Naive thymus-derived CD4-positive, alpha-beta T cell (primary cell): ENCODE measurements around the gene PACC1. TPM values are rescaled to one million over a fixed set of nuclear protein-coding genes. Genes with fewer than 3 reads are reported as not detected.

Experiments
- ATAC-seq: fragments of 150-1000 bp; cut with Tn5 transposase; 2 replicates; pipeline ENCODE4 v1.10.0; 2021; ENCODE audit warnings: mild to moderate bottlenecking, moderate library complexity
- CTCF ChIA-PET: fragments of 350-600 bp; sonication (Branson Sonifier 250); formaldehyde crosslinking; loops from one replicate; lab custom pipeline; 2021; ENCODE audit warnings: antibody characterized with exemption; lab: Charles Lee
- POLR2A ChIA-PET: fragments of 350-600 bp; sonication (Branson Sonifier 250); formaldehyde crosslinking; loops from one replicate; lab custom pipeline; 2021; ENCODE audit warnings: antibody characterized with exemption, inconsistent platforms; lab: Charles Lee
- DNase-seq, 9 donors: peaks; one replicate each; pipeline versions ENCODE4 v3.0.0 to v3.0.0-alpha.2; 2020 to 2022; ENCODE audit warnings: mixed read lengths in 1 of 9
- H3K27ac ChIP-seq: one replicate; pipeline ENCODE4 v1.7.0; 2013; ENCODE audit warnings: mild to moderate bottlenecking, low read depth, low read length, moderate library complexity
- H3K27me3 ChIP-seq, 2 donors: one replicate each; pipeline ENCODE4 v1.7.0; 2013; ENCODE audit warnings: low read length in 2 of 2, mild to moderate bottlenecking in 2 of 2, moderate library complexity in 2 of 2; ENCODE audit not compliant: control insufficient read depth in 2 of 2, insufficient read depth in 2 of 2
- H3K36me3 ChIP-seq, 3 experiments: 1 replicate in 2 of 3; 2 replicates in 1 of 3; pipeline ENCODE4 v1.7.0; 2013; ENCODE audit warnings: low read length in 3 of 3, mild to moderate bottlenecking in 3 of 3, moderate library complexity in 1 of 3; ENCODE audit not compliant: insufficient read depth in 3 of 3, control insufficient read depth in 2 of 3
- H3K4me1 ChIP-seq, 2 donors: one replicate each; pipeline ENCODE4 v1.7.0; 2013; ENCODE audit warnings: low read length in 2 of 2, mild to moderate bottlenecking in 2 of 2, moderate library complexity in 1 of 2; ENCODE audit not compliant: control insufficient read depth in 2 of 2, insufficient read depth in 2 of 2
- H3K4me3 ChIP-seq: 2 replicates; pipeline ENCODE4 v1.7.0; 2013; ENCODE audit warnings: mild to moderate bottlenecking, low read length
- H3K9me3 ChIP-seq, 3 experiments: 1 replicate in 2 of 3; 2 replicates in 1 of 3; pipeline ENCODE4 v1.7.0; 2013; ENCODE audit warnings: low read length in 3 of 3; ENCODE audit not compliant: control insufficient read depth in 2 of 3
- H3K27ac Mint-ChIP-seq, 9 donors: one replicate each; pipeline ENCODE4 v1.8.0; 2020 to 2022; ENCODE audit warnings: mixed read lengths in 9 of 9, mild to moderate bottlenecking in 8 of 9, moderate library complexity in 5 of 9, inconsistent platforms in 2 of 9
- H3K27me3 Mint-ChIP-seq, 5 donors: one replicate each; pipeline ENCODE4 v1.8.0; 2021 to 2022; ENCODE audit warnings: mixed read lengths in 5 of 5, mild to moderate bottlenecking in 1 of 5
- H3K36me3 Mint-ChIP-seq, 5 donors: one replicate each; pipeline ENCODE4 v1.8.0; 2020 to 2022; ENCODE audit warnings: mixed read lengths in 5 of 5, mild to moderate bottlenecking in 3 of 5, inconsistent platforms in 1 of 5
- H3K4me1 Mint-ChIP-seq, 7 donors: one replicate each; pipeline ENCODE4 v1.8.0; 2020 to 2022; ENCODE audit warnings: mixed read lengths in 7 of 7, mild to moderate bottlenecking in 3 of 7, inconsistent platforms in 1 of 7
- H3K4me3 Mint-ChIP-seq, 10 donors: one replicate each; pipeline ENCODE4 v1.8.0; 2020 to 2022; ENCODE audit warnings: mild to moderate bottlenecking in 10 of 10, mixed read lengths in 10 of 10, moderate library complexity in 6 of 10, inconsistent platforms in 2 of 10
- H3K9me3 Mint-ChIP-seq, 11 donors: one replicate each; pipeline ENCODE4 v1.8.0; 2020 to 2022; ENCODE audit warnings: mixed read lengths in 11 of 11, mild to moderate bottlenecking in 4 of 11, inconsistent platforms in 1 of 11, moderate library complexity in 1 of 11
- intact Hi-C, 2 donors: fragments of 100-400 bp; cut with micrococcal nuclease; formaldehyde crosslinking; loops; one replicate each; pipeline ENCODE4 v1.15.1; 2023
- polyA plus RNA-seq, 2 donors: library from polyadenylated mRNA; unstranded; fragments of 300-500 nt; fragmentation: Illumina TruSeq; gene quantifications; one replicate each; pipeline ENCODE4 v1.2.3, GENCODE V29; 2021
- total RNA-seq, 6 experiments: library from RNA in 5 of 6; stranded (reverse) in 5 of 6; gene quantifications; 1 replicate in 5 of 6; 2 replicates in 1 of 6; pipeline ENCODE4 v1.2.3 and lab custom pipeline; 2021 to 2026

PACC1 gene
- total and polyA plus RNA-seq, 7 experiments from 2014 or later: 7.2 to 13.4 (median 11.0) TPM

GRCh38 chr1:212317916-212318315, 96.8 kb downstream of the PACC1 start:
- Mint-ChIP-seq H3K4me3 (no peak overlapping the region), H3K4me1 (peaks cover 20 to 64% (median 53%) of the 10 kb centered on the region in 7 donors), H3K36me3 (peaks cover 0 to 25% (median 18%) of the 10 kb centered on the region in 5 donors), H3K27me3 (no peaks in the 10 kb centered on the region), H3K27ac (peak overlapping the region in 5 of 9 donors; percentile 1 to 33 (median 11)), H3K9me3 (peaks cover 0 to 6% (median 0%) of the 10 kb centered on the region in 11 donors)
- DNase-seq (no peak), ATAC-seq (no peak)
- peaks cover 3 to 6% of the 10 kb centered on the region in 2 donors for H3K4me1 ChIP-seq
- intact Hi-C loops: no loop called here
- H3K4me3 ChIP-seq: no peak overlapping the region
- no peaks in the 10 kb centered on the region for H3K9me3 ChIP-seq
- H3K27ac ChIP-seq: no peak overlapping the region
- ChIA-PET CTCF (interaction anchor here (1.7 kb wide), 1 partner anchor 247 kb away, joined by 3 read pairs; no protein-coding TSS in a partner anchor), POLR2A (no interaction called here)
- H3K27me3 ChIP-seq: no peaks in the 10 kb centered on the region
- H3K36me3 ChIP-seq: no peaks in the 10 kb centered on the region

- peak overlapping the region in 6 of 10 donors; percentile 6 to 57 (median 37) for H3K4me3 Mint-ChIP-seq
- no peak for DNase-seq
- intact Hi-C loops: loop anchor here in 1 of 2 donors (1.0 kb wide), 1 partner anchor 246 kb away; no protein-coding TSS in a partner anchor
Observed at GRCh38 chr1:212315907-212316306, 98.8 kb downstream of the PACC1 start.

GRCh38 chr1:212315184-212315583, 99.5 kb downstream of the PACC1 start:
- H3K9me3 Mint-ChIP-seq: peaks cover 0 to 12% (median 1%) of the 10 kb centered on the region in 11 donors
- ATAC-seq (no peak), DNase-seq (no peak)
- Histone ChIP-seq H3K9me3 (peaks cover 0 to 3% (median 0%) of the 10 kb centered on the region in 3 experiments), H3K36me3 (peaks cover 0 to 10% (median 0%) of the 10 kb centered on the region in 3 experiments), H3K4me1 (peaks cover under 1 to 6% of the 10 kb centered on the region in 2 donors), H3K4me3 (no peak overlapping the region), H3K27ac (no peak overlapping the region), H3K27me3 (no peaks in the 10 kb centered on the region)
- intact Hi-C loops: loop anchor here in 1 of 2 donors (1.0 kb wide), 1 partner anchor 245 kb away; no protein-coding TSS in a partner anchor
- no peak overlapping the region for H3K27ac Mint-ChIP-seq
- peaks cover 0 to 41% (median 34%) of the 10 kb centered on the region in 5 donors for H3K36me3 Mint-ChIP-seq
- H3K27me3 Mint-ChIP-seq: no peaks in the 10 kb centered on the region
- POLR2A ChIA-PET: no interaction called here
- peaks cover 24 to 66% (median 54%) of the 10 kb centered on the region in 7 donors for H3K4me1 Mint-ChIP-seq
- no peak overlapping the region for H3K4me3 Mint-ChIP-seq
- CTCF ChIA-PET: interaction anchor here (1.1 to 2.1 kb wide), 2 partner anchors 8 to 244 kb away, joined by 3 to 10 read pairs; no protein-coding TSS in a partner anchor

More at GRCh38 chr1:212315907-212316306, 98.8 kb downstream of the PACC1 start:
- ChIA-PET POLR2A (no interaction called here), CTCF (interaction anchor here (2.1 kb wide), 1 partner anchor 245 kb away, joined by 10 read pairs; no protein-coding TSS in a partner anchor)
- no peak overlapping the region for H3K27ac ChIP-seq
- peaks cover 0 to 6% of the 10 kb centered on the region in 2 donors for H3K4me1 ChIP-seq
- peaks cover 0 to 7% (median 0%) of the 10 kb centered on the region in 3 experiments for H3K36me3 ChIP-seq
- H3K4me3 ChIP-seq: no peak overlapping the region
- Mint-ChIP-seq H3K36me3 (peaks cover 0 to 34% (median 26%) of the 10 kb centered on the region in 5 donors), H3K9me3 (peaks cover 0 to 12% (median 1%) of the 10 kb centered on the region in 11 donors), H3K4me1 (peaks cover 19 to 59% (median 47%) of the 10 kb centered on the region in 7 donors), H3K27me3 (no peaks in the 10 kb centered on the region), H3K27ac (peak overlapping the region in 7 of 9 donors; percentile 19 to 79 (median 39))
- ATAC-seq: no peak
- H3K27me3 ChIP-seq: no peaks in the 10 kb centered on the region
- peaks cover 0 to 3% (median 0%) of the 10 kb centered on the region in 3 experiments for H3K9me3 ChIP-seq

Other genes with a start within 250 kb of the PACC1 start
- gene PPP2R5A, start 129.5 kb downstream of the PACC1 start, total RNA-seq: 10 to 100 TPM; 38.5 to 52.7 (median 49.8) TPM
- 10 to 100 TPM; 22.9 to 27.5 TPM for gene PPP2R5A, start 129.5 kb downstream of the PACC1 start, polyA plus RNA-seq
- 10 to 100 TPM; 16.0 to 23.5 (median 21.0) TPM for gene NENF, start 18.0 kb upstream of the PACC1 start, total RNA-seq
- gene NENF, start 18.0 kb upstream of the PACC1 start, polyA plus RNA-seq: 10 to 100 TPM; 39.5 to 73.0 TPM
- 10 to 100 TPM in 3 of 5 experiments, under 1 TPM in 2; 0.57 to 83.4 (median 12.5) TPM for gene ATF3, start 193.9 kb upstream of the PACC1 start, total RNA-seq
- not detected for gene ATF3, start 193.9 kb upstream of the PACC1 start, polyA plus RNA-seq